RWPE2 (cell line): ENCODE results near the gene ONECUT1.

Experiments
- ATAC-seq: fragments of 200-7000 bp; cut with Tn5 transposase; 3 replicates; pipeline ENCODE4 v1.9.1; 2021; ENCODE audit warnings: low read depth
- DNase-seq: peaks from one replicate; pipeline ENCODE4 v3.0.0-alpha.2; 2020; ENCODE audit warnings: low spot score
- H3K27ac ChIP-seq: fragments of 450-650 bp; 2 replicates; pipeline ENCODE4 v1.5.1; 2017; ENCODE audit warnings: mild to moderate bottlenecking; ENCODE audit not compliant: poor library complexity, severe bottlenecking
- H3K27me3 ChIP-seq: fragments of 250-450 bp; sonication (Bioruptor Pico); 2 replicates; pipeline ENCODE4 v1.5.1; 2021; ENCODE audit warnings: mild to moderate bottlenecking, moderate library complexity; ENCODE audit not compliant: insufficient read depth, poor library complexity, severe bottlenecking
- H3K36me3 ChIP-seq: fragments of 250-450 bp; sonication (Bioruptor Pico); 2 replicates; pipeline ENCODE4 v1.5.1; 2020; ENCODE audit warnings: low read depth, mild to moderate bottlenecking, moderate library complexity
- H3K4me1 ChIP-seq: fragments of 250-450 bp; sonication (Bioruptor Pico); 2 replicates; pipeline ENCODE4 v1.5.1; 2021; ENCODE audit warnings: mild to moderate bottlenecking, moderate library complexity; ENCODE audit not compliant: insufficient read depth, poor library complexity, severe bottlenecking
- H3K4me3 ChIP-seq: fragments of 250-450 bp; sonication (Bioruptor Pico); 2 replicates; pipeline ENCODE4 v1.5.1; 2021; ENCODE audit warnings: mild to moderate bottlenecking, moderate library complexity; ENCODE audit not compliant: severe bottlenecking
- H3K9me3 ChIP-seq: fragments of 250-450 bp; sonication (Bioruptor Pico); 2 replicates; pipeline ENCODE4 v1.5.1; 2021; ENCODE audit warnings: mild to moderate bottlenecking, moderate library complexity; ENCODE audit not compliant: severe bottlenecking
- CTCF ChIP-seq: fragments of 450-650 bp; IDR thresholded peaks from one replicate; pipeline ENCODE4 v1.5.1; 2017; ENCODE audit warnings: mild to moderate bottlenecking, moderate library complexity; ENCODE audit not compliant: poor library complexity, severe bottlenecking

The ONECUT1 gene

GRCh38 chr15:52780172-52780980 is 9.8 kb downstream of the ONECUT1 start:
- H3K36me3 ChIP-seq = no peaks in the 10 kb centered on the region
- H3K27ac ChIP-seq = no peak overlapping the region
- peak; percentile 47; the same call in 2 of the 3 replicates for ATAC-seq
- TF ChIP-seq CTCF = peak; percentile 100
- no peak overlapping the region for H3K4me3 ChIP-seq
- DNase-seq = no peak
- no peaks in the 10 kb centered on the region for H3K9me3 ChIP-seq
- no peaks in the 10 kb centered on the region for H3K4me1 ChIP-seq
- H3K27me3 ChIP-seq = peaks cover 91% of the 10 kb centered on the region

DNA sequence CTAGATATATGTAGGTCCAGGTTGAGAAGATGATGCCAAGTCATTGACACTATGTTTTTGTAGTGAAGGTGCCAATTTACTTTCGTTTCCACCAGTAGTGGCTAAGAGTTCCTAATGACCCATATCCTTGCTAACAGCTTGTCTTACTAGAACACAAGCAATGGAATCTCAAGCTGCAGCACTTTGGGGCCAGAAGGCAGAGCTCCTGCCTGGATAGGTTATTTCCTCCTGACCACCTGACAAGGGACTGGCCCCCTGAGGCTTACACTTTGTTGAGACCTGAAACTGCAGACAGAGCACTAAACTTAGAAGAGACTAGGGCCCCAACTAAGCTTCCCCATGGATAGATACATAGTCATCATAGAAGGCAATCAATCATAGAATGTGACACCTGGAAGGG is 11.7 kb downstream of the ONECUT1 start:
- no peak for ATAC-seq
- H3K36me3 ChIP-seq = no peaks in the 10 kb centered on the region
- H3K27me3 ChIP-seq = peaks cover 72% of the 10 kb centered on the region
- no peak overlapping the region for H3K4me3 ChIP-seq
- no peaks in the 10 kb centered on the region for H3K4me1 ChIP-seq
- H3K9me3 ChIP-seq = no peaks in the 10 kb centered on the region
- no peak overlapping the region for H3K27ac ChIP-seq
- no peak for TF ChIP-seq CTCF
- no peak for DNase-seq

DNA sequence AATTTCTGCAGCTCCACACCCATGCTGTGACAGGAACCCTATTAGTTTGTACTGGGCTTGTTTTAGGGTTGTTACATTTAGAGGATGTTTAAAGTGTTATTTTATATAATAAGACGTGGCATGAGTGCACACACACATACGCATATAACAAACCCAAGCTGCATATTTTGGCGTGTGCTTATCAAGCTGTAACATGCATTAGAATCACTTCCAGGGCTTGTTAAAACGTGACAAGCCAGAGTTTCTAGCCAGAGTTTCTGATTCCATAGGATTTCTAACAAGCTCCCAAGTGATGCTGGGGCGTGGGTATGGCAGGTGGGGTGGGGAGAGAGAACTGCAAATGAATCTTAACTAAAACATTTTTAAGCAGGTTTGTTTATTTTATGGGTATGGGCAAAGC is 17.4 kb downstream of the ONECUT1 start:
- no peak overlapping the region for H3K27ac ChIP-seq
- H3K36me3 ChIP-seq = no peaks in the 10 kb centered on the region
- ATAC-seq (no peak), DNase-seq (no peak)
- no peak for TF ChIP-seq CTCF
- H3K9me3 ChIP-seq = no peaks in the 10 kb centered on the region
- no peak overlapping the region for H3K4me3 ChIP-seq
- no peaks in the 10 kb centered on the region for H3K4me1 ChIP-seq
- peaks cover 41% of the 10 kb centered on the region for H3K27me3 ChIP-seq

DNA sequence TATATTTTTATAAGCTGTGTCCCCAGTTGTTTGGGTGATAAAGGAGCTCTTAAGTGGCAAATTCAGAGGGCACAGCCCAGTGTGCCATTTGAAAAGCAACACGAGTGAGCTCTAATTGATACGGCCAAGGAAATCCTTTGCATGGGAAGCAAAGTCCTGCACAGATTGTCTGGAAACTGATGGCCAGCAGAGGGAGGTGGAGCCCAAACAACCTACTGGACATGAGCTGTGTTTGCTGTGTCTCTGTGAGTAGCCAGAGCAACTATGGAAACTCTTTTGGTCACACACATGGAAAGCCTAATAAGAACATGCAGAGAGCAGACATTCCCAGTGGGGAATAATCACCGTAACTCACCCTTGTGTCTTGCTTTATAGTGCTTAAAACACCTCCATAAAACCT is 24.4 kb downstream of the ONECUT1 start:
- Histone ChIP-seq H3K27ac (no peak overlapping the region), H3K36me3 (no peaks in the 10 kb centered on the region), H3K9me3 (no peaks in the 10 kb centered on the region), H3K4me1 (no peaks in the 10 kb centered on the region), H3K27me3 (peaks cover 32% of the 10 kb centered on the region), H3K4me3 (no peak overlapping the region)
- peak; percentile 37; the same call in 1 of the 3 replicates for ATAC-seq
- TF ChIP-seq CTCF = peak; percentile 16
- DNase-seq = no peak

- H3K36me3 ChIP-seq = no peaks in the 10 kb centered on the region
- no peaks in the 10 kb centered on the region for H3K9me3 ChIP-seq
- H3K27ac ChIP-seq = no peak overlapping the region
- no peak for ATAC-seq
- no peaks in the 10 kb centered on the region for H3K4me1 ChIP-seq
- peaks cover 25% of the 10 kb centered on the region for H3K27me3 ChIP-seq
- no peak for DNase-seq
- no peak for TF ChIP-seq CTCF
- H3K4me3 ChIP-seq = no peak overlapping the region
Measured at GRCh38 chr15:52764731-52765130, 25.4 kb downstream of the ONECUT1 start.
